ENCODE measurements around the gene DHX30. TPM values are rescaled to one million over a fixed set of nuclear protein-coding genes. Genes with fewer than 3 reads are reported as not detected.

Gene DHX30
- total and polyA plus RNA-seq, 9 of the 15 experiments (the other 6 are each of a cell fraction or from before 2014, with no cell fraction given): 12.3 to 158 (median 79.0) TPM

DNA sequence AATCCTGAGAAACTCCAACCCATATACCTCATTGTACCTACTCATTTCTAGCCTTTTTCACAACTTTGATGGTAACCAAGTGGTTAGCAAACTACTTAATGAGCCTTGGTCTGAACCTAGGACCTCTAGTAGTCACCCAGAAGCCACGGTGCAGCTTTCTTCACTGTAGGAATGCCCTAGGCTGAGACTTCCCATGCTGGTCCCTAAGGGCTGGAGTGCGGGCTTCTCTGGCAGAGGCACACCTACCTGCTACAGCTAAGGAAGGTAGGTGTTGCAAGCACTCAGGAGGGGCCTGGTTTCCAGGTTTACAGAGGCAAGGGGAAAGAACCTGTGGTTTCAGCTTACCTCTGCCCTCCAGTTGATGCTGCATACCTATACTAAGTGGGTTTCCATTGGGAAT, 65.4 kb downstream of the DHX30 start:
- Histone ChIP-seq H3K9ac (ENCODE audit: insufficient read depth in 1 of 2, low read depth in 2 of 2, low read length in 2 of 2) (no peak overlapping the region), H4K20me1 (replicated peaks; ENCODE audit: control insufficient read depth, insufficient read depth, low read length) (no peaks in the 10 kb centered on the region; the same call in 1 of the 2 replicates), H3K9me3 (replicated peaks; ENCODE audit: control insufficient read depth, insufficient read depth, low read depth, low read length) (no peaks in the 10 kb centered on the region), H3K4me2 (ENCODE audit: insufficient read depth, low read length) (no peak overlapping the region), H3K4me1 (replicated peaks in 1 of 2; ENCODE audit: control insufficient read depth in 2 of 2, insufficient read depth in 2 of 2, low read length in 2 of 2) (peaks cover 13 to 21% of the 10 kb centered on the region in 2 experiments; a peak in 4 of 5 replicates), H3K4me3 (no peak overlapping the region), H3K9me1 (ENCODE audit: control insufficient read depth, insufficient read depth, low read length) (peaks cover 8% of the 10 kb centered on the region), H3K79me2 (ENCODE audit: control insufficient read depth, insufficient read depth, low read length) (no peaks in the 10 kb centered on the region), H3K36me3 (ENCODE audit: control insufficient read depth, insufficient read depth, low read length) (peaks cover 72% of the 10 kb centered on the region), H2AFZ (ENCODE audit: low read depth, low read length) (no peak overlapping the region), H3K27me3 (ENCODE audit: control insufficient read depth in 2 of 2, insufficient read depth in 2 of 2, low read length in 2 of 2) (no peaks in the 10 kb centered on the region), H3K27ac (ENCODE audit: extremely low read depth, low read depth, low read length) (no peak overlapping the region)
- in situ Hi-C loops (cut with MboI) (loop anchor here (10.0 kb wide), 1 partner anchor 286 kb away; no protein-coding TSS in a partner anchor), intact Hi-C loops (cut with micrococcal nuclease) (no loop called here)
- ChIA-PET POLR2A (no interaction called here), CTCF (ENCODE audit: low intra/inter-chr PET ratio) (no interaction called here)
- BruUV-seq (replicated peaks): no TSS peak
- FAIRE-seq (no peak), DNase-seq (ENCODE audit: extremely low read depth in 1 of 4, low spot score in 3 of 4) (no peak), ATAC-seq (no peak)
- TF ChIP-seq ZNF143 (CRISPR knock-in tag; IDR thresholded peaks at IDR 0.05) (no peak), GABPB1 (CRISPR knock-in tag; IDR thresholded peaks at IDR 0.05) (no peak), FOXJ2 (tag; IDR thresholded peaks at IDR 0.05) (no peak), SLC30A9 (CRISPR knock-in tag; IDR thresholded peaks at IDR 0.05) (no peak), IRF2 (CRISPR knock-in tag; IDR thresholded peaks at IDR 0.05) (0 out of 2 replicates have a peak, but pooled peaks have one; percentile 22), PHTF2 (CRISPR knock-in tag; IDR thresholded peaks at IDR 0.05) (no peak), PRPF4 (IDR thresholded peaks at IDR 0.05; ENCODE audit: insufficient read depth, low read depth, low read length, poor library complexity, severe bottlenecking) (no peak)
- 82% methylated on average over 2 of the region's 2 CpGs for WGBS (ENCODE audit: insufficient coverage, low coverage, missing lambda C conversion rate)
